Measurements from ENCODE around the gene ABCD3. TPM values are rescaled to one million over a fixed set of nuclear protein-coding genes. Genes with fewer than 3 reads are reported as not detected.
A peak's percentile ranks its signal among the peaks of the same experiment; 100 is the strongest.
"Not testable (repeated sequence)": the region's sequence is repeated elsewhere in the genome, so short reads cannot be mapped to it uniquely, and the experiment has no call there.

The ABCD3 gene
- polyA plus RNA-seq, 10 donors = 19.3 to 31.0 (median 29.0) TPM

- peak in 2 of 3 donors; percentile 43 to 45 for DNase-seq
These were observed 126.7 kb downstream of the ABCD3 start for GRCh38 chr1:94544706-94545490.

DNA sequence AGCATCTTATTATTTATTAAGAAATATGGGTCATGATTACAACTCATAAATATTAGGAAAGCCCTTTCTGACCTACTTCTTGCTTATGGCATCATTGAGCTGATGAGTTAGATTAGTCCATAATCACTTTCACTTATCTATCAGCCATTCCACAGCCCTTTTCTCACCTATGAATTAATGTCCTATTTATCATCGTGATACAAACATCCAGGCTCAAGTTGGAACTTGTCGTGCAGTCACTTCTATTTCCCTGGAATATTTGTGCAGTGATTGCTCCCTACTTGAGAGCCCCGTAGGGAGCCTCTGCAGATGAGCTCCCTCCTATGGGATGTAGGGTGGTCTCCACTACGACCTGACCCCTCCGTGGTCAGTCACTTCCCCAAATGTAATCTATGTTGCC lies 131.5 kb downstream of the ABCD3 start:
- DNase-seq = no peak

DNA sequence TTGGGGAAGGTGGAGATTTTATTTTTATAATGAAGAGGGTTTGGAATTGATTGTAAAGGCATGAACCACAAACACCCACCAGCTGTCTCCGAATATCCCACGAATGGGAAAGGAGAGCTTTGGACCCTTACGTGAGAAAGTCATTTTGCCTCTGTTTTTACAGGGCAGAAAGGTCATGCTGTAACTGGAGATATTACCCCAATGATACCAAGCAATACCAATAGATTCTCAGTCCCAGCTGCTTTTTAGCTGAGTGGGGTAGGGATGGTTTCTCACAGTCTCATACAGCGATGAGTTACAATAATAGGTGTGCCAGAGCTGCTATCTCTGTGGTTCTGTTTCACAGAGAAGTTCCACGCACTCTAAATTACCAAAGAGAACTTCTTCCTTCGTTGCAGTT lies 132.2 kb downstream of the ABCD3 start:
- DNase-seq = no peak

DNA sequence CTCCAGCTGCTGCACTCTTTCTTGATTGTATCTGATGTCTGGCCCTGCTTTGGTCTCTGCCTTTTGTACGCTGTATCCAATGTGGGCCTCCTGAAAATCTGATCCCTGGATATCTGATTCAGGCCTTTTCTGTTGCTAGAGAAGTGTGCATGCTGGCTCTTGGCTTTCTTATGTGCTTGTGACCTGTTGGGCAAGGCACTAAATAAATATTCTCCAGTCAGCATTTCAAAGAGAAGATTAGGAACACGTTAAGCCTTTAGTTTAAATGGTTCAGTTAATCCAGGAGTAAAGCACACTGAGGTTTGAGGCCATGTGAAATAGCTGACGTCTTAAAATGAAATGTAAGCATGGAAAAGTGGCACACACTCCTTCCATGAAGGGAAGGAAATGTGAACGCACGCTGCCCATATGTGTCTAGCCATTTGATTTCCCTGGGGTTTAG lies 132.6 kb downstream of the ABCD3 start:
- no peak for DNase-seq

DNA sequence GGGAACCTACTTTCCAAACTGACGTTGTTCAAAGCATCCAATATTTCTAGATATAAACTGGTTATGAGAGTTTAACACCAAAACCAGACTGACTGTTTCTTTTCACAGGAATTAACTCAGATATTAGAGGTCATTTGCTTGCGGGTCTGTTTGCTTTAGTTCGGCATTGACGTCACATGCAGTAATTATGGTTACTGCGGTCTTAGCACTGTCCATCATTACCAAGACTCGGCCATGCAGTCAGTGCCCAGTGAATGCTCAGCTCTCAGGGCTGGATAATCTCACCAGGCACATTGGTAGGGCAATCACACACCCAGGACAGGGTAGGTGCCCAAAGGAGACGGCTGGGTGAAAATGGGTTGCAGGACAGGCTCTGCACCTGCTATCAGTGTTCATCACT lies 133.3 kb downstream of the ABCD3 start:
- no peak for DNase-seq

GRCh38 chr1:94552071-94552586 lies 133.9 kb downstream of the ABCD3 start:
- DNase-seq = no peak

DNA sequence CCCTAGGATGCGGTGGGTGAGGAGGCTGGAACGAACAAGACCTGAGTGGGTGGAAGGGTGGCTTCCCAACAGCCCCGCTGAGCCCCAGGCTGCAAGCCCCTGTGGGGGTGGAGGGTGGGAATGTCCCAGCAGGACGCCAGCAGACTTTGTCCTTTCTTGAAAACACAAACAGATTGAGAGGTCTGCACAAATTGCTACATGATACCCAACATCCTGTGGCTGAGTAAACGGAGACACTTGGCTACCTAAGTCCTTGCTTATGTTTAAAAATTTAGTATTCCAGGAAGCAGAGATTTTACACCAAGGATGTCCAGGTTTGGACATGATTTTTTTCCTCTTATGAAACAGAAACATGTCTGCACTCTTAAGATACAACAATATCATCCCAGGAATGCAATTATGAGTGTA lies 135.1 kb downstream of the ABCD3 start:
- DNase-seq = no peak

GRCh38 chr1:94553931-94554330 lies 135.7 kb downstream of the ABCD3 start:
- DNase-seq = no peak

DNA sequence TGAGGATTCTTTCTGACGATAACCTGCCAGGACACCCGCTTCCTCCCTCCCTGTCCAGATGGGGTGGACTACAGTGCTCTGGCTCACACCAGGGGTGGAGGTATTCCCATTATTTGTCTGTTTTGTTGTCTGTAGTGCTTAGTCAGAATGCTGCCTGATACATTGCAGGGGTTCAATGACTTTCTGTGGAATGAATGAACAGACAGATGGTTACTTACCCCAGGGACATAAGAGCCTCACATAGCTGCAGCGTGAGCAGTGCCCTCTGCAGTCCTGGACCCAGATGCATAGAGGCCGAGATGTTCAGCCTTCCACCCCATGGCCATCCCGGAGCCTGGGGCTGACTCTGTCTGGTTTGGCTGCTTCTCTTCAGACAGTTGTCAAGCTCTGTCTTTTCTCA lies 136.4 kb downstream of the ABCD3 start:
- no peak for DNase-seq

DNA sequence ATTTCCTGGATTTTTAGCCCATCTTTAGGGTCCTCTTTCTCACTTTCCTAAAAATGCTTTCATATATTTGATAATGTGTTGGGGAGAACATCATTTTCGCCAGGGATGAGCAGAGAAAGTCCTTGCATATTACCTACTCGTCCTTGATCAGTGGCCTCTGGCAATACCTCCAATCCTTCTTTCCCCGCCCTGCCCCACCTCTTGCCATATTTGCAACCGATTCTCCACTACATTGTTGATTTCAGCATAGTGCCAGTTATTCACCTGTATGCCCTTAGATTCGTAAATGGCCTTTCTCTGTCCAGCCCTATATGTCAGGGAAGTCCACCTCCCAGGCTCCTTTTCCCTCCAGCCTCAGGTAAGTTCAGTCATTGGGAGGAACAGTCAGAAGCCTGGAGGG lies 136.9 kb downstream of the ABCD3 start:
- no peak for DNase-seq

GRCh38 chr1:94559921-94560320 lies 141.7 kb downstream of the ABCD3 start:
- DNase-seq = no peak

GRCh38 chr1:94560333-94560732 lies 142.1 kb downstream of the ABCD3 start:
- DNase-seq = no peak

- no peak for DNase-seq
These were observed 144.5 kb downstream of the ABCD3 start for GRCh38 chr1:94562519-94563260.

DNA sequence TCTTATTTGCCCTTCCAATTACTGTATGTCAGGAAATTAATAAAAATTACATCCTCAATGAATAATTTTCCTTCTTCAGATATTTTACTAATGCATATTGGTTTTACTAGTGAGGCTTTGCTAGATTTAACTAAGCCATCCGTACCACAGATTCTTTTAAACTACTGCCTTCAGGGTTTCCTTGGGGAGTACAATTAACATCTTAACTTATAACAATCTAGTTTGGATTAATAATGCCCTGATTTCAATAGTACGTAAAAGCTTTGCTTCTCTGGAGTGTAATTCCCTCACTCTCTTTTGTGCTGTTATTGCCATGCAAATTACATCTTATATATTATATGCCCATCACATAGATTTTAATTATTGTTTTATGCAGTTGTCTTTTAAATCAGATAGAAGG lies 147.7 kb downstream of the ABCD3 start:
- no peak for DNase-seq

- not testable (repeated sequence) for DNase-seq
These were observed 148.2 kb downstream of the ABCD3 start for GRCh38 chr1:94566436-94566835.

DNA sequence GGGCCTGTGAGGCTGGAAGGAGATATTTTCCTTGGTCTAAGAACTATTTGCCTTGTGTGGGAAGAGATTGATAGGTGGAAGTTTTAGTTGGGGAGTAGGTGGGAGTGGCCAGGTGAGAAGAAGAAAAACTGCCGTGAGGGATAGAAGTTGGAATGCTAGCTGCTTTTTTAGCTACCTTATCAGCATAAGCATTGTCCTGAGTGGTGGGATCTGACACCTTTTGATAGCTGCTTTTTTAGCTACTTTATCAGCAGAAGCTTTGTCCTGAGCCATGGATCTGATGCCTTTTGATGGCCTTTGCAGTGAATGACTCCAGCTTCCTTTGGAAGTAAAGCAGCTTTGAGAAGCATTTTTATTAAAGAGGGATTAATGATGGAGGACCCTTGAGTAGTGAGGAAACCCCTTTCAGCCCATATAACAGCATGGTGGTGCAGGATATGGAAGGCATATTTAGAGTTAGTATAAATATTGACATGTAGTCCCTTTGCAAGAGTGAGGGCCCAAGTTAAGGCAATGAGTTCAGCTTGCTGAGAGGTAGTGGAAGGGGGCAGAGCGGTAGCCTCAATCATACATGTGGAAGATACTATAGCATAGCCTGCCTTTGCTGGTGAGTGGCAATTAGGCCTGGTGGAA lies 149.9 kb downstream of the ABCD3 start:
- not testable (repeated sequence) for DNase-seq

Other genes starting within 250 kb of the ABCD3 start
- gene ARHGAP29, start 180.8 kb upstream of the ABCD3 start, polyA plus RNA-seq (ENCODE audit: insufficient read length in 10 of 10) = 10 to 100 TPM; 27.5 to 55.3 (median 42.7) TPM
- gene F3, start 123.4 kb downstream of the ABCD3 start, polyA plus RNA-seq (ENCODE audit: insufficient read length in 10 of 10) = 1 to 10 TPM; 1.2 to 5.4 (median 2.5) TPM

Data from muscle of back (tissue), 11 donors.